GM18870 (cell line): ENCODE measurements around the gene POTEI.
"Not testable (repeated sequence)": the region's sequence is repeated elsewhere in the genome, so short reads cannot be mapped to it uniquely, and the experiment has no call there.

Source experiments
- ATAC-seq: cut with Tn5 transposase; IDR thresholded peaks from one replicate; pipeline ENCODE4 v1.9.1; 2021; ENCODE audit warnings: moderate library complexity; ENCODE audit not compliant: unreplicated experiment

The POTEI gene

GRCh38 chr2:130491073-130491472, 18.1 kb downstream of the POTEI start:
- ATAC-seq: not testable (repeated sequence)

GRCh38 chr2:130455413-130455812, 53.7 kb downstream of the POTEI start:
- ATAC-seq: not testable (repeated sequence)

GRCh38 chr2:130454712-130455083, 54.4 kb downstream of the POTEI start:
- ATAC-seq: not testable (repeated sequence)

- ATAC-seq: not testable (repeated sequence)
Observed at GRCh38 chr2:130453955-130454711, 55.0 kb downstream of the POTEI start.

- not testable (repeated sequence) for ATAC-seq
Observed at GRCh38 chr2:130452897-130453296, 56.2 kb downstream of the POTEI start.

GRCh38 chr2:130451823-130452222, 57.3 kb downstream of the POTEI start:
- ATAC-seq: not testable (repeated sequence)

- ATAC-seq: not testable (repeated sequence)
Observed at GRCh38 chr2:130451278-130451677, 57.9 kb downstream of the POTEI start.

- ATAC-seq: not testable (repeated sequence)
Observed at GRCh38 chr2:130450366-130450765, 58.8 kb downstream of the POTEI start.

- peak; percentile 55 for ATAC-seq
Observed at GRCh38 chr2:130427631-130428030, 81.5 kb downstream of the POTEI start.

GRCh38 chr2:130418845-130419244, 90.3 kb downstream of the POTEI start:
- not testable (repeated sequence) for ATAC-seq

- not testable (repeated sequence) for ATAC-seq
Observed at GRCh38 chr2:130416693-130417092, 92.4 kb downstream of the POTEI start.
